ENCODE results near the gene KCTD13.
A peak's percentile ranks its signal among the peaks of the same experiment; 100 is the strongest.
"Not testable (repeated sequence)": the region's sequence is repeated elsewhere in the genome, so short reads cannot be mapped to it uniquely, and the experiment has no call there.

Gene KCTD13

GRCh38 chr16:29906520-29907244 is 19.3 kb downstream of the KCTD13 start:
- DNase-seq = no peak

DNA sequence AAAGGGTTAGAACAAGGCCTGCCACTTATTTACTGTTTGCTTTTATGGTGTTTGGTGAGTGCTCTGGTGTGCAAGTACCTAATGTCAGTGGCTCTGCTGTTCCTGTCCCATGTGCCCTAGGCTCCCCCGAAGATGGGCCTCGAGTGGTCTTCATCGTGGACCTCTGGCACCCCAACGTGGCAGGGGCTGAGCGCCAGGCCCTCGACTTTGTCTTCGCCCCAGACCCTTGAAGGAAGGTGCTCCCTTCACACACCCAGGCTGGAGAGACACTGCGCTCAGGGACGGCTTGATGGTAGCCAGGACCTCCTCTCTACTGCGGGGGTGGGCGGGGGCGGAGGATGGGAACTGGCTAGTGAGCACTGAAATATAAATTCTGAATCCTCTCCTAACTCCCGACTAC is 20.4 kb downstream of the KCTD13 start:
- DNase-seq = no peak

GRCh38 chr16:29904947-29905346 is 21.1 kb downstream of the KCTD13 start:
- DNase-seq = no peak

- no peak for DNase-seq
Measured at GRCh38 chr16:29903590-29903989, 22.4 kb downstream of the KCTD13 start.

- no peak for DNase-seq
Measured at GRCh38 chr16:29901607-29901945, 24.4 kb downstream of the KCTD13 start.

- DNase-seq = no peak
Measured at GRCh38 chr16:29900888-29901606, 25.0 kb downstream of the KCTD13 start.

DNA sequence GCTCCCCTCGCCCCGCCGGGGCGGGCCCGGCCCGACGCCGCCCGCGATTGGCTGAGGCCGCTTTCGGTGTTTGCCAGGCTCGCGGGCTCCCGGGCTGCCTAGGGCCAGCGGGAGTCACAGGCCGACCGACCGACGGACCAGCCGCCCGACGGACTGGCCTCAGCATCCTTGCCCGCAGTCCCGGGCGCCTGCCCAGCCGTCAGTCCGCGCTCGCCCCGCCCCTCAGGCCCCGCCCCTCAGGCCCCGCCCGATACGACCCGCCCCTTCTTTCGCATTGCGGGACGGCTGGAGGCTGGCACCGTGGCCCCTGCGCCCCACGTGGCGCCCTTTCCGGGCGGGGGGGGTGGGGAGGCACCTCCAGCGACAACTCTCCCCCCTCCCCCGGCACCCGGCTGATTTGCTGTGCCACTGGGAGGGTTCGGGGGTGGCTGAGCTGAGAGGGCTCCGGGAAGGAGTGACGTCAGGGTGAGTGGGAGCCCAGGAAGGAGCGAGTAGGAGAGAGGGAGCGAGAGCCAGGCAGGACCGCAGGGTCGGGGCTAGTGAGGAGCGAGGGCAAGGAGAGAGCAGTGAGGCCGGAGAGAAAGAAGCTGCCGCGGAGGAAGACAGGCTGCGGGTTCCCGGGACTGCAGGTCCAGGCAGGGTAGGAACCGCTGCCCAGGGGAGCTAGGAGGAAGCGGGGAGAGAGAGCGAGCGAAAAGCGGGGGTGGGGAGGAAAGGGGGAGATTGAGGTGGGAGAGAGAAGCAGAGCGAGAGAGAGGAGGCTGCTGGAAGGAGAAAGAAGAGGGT is 25.7 kb downstream of the KCTD13 start, which contains the start of gene ASPHD1:
Gene ASPHD1, plus strand, starts transcription at position 387 of the 786 bp plus-strand sequence. CDS start 484 bp downstream, outside the sequence.
- peak; percentile 77 for DNase-seq

DNA sequence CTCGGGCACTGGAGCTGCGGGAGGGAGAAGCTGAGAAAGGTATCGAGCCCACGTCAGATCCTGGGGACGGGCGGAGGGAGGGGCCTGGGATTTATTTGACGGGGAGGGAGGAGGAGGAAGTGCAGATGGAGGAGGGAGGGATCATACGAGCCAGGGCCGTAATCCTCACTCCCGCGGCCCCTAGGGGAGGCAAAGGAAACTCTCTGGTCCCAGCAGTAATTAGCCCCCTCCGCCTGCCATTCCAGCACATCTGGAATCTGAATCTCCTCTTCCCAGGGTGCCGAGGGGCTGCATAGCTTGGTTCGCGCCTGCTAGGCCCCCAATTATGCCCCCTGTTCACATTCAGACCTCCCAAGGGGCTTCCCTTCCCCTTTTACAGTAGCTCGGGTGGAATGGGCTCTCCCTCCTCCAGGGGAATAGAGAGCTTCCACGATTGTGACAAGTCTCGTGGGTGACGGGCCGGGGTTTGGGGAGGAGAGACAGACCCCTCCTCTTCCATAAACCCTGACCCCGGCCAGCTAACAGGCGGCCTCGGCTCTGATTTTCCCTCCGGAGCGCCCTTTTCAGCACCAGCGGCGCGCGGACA is 26.4 kb downstream of the KCTD13 start, which contains the start of gene SEZ6L2:
Gene SEZ6L2, minus strand, starts transcription at position 35 of the 586 bp plus-strand sequence. CDS start 531 bp downstream, outside the sequence.
- peak; percentile 83 for DNase-seq

DNA sequence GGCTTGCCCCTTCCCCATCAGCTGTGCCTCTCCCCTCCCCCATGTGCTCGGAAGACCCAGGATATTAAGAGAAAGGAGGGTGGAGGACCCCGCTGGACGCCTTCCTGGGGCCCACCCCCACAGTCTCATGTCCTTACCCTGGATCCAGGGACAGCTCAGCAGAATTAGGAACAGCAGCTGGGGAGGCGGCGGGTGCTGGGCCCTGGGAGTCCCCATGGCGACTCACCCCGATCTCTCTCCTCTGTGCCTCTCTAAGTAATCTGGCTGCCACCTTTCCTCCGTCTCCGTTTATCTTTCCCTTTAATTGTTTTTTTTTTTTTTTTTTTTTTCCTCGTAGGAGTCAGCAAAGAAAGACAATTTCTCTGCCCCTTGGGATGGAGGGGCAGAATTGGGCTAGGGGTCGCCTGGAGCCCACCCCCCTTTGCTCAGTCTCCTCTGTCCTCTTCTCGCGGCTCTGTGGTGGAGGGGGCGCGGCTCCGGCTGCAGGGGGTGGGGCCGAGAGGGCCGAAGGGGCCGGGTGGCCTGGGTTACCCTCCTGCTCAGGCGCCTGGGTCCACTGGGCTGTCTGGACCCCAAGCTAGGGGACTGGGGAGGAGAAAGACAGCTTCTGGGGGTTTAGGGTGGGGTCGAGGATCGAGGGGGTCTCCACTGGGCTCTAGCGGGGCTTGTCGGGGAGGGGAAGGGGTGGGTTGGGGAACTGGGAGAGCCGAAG is 27.1 kb downstream of the KCTD13 start:
- peak; percentile 20 for DNase-seq

DNA sequence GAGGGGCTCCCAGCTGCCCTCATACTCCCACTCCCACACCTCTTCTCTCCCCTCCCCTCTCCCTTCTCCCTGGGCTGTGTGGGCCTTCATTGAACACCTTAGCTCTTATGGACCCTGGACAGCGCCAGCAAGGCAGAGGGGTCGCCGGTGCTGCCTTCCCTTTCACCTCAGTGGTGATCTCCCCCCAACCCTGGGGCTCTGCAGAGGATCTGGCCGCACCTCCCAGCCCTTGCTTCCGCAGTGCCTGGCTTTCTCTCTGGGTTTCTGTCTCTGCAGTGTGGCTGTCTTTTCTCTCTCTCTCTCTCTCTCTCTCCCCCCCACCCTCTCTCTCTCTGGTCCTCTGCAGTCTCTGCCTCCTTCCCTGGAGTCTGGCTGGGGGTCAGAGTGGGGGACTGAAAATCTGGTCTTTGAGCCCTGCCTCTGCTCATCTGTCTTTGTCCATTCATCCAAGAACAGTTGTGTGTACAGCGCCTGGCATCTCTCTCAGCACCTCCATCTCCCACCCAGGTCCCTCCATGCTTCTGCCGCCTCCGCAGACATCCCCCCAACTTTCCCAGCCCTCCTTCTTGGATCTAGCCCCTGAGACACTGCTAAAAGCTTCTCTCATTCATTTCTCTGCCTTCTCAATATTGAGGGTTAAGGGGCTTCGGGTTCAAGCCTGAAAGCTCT is 27.8 kb downstream of the KCTD13 start:
- DNase-seq = no peak

- DNase-seq = no peak
Measured at GRCh38 chr16:29897333-29897732, 28.7 kb downstream of the KCTD13 start.

DNA sequence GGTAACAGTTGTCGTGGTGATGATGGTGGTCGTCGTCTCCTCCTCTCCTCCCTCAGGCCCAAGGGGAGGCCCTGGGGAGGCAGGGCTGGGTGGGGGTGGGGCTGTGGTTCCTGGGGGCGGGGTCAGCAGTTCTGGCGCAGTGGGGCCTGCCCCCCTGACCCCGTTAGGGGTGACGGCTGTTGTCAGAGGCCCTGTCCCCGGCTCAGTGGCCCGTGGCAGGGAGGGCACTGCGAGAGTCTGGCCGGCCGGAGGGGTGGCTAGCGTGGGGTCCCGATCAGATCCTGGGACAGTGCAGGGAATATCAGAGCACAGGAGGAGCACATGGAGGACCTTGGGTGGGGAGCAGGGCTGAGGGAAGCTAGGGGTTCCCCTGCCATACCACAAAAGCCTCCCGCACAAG is 29.2 kb downstream of the KCTD13 start:
- no peak for DNase-seq

GRCh38 chr16:29894352-29894751 is 31.7 kb downstream of the KCTD13 start:
- DNase-seq = no peak

DNA sequence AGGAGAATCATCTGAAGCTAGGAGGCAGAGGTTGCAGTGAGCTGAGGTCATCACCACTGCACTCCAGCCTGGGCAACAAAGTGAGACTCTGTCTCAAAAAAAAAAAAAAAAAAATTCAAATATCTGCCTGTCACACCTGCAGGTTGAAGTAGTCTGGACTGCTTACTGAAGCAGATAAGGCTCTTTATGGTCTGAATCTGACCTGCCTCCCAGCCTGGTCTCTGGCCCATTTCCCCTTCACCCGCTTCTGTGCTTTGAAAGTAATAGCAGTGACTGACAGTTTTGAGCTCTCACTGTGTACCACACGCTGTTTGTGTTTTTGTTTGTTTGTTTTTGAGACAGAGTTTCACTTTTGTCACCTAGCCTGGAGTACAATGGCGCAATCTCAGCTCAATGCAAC is 32.5 kb downstream of the KCTD13 start:
- no peak for DNase-seq

DNA sequence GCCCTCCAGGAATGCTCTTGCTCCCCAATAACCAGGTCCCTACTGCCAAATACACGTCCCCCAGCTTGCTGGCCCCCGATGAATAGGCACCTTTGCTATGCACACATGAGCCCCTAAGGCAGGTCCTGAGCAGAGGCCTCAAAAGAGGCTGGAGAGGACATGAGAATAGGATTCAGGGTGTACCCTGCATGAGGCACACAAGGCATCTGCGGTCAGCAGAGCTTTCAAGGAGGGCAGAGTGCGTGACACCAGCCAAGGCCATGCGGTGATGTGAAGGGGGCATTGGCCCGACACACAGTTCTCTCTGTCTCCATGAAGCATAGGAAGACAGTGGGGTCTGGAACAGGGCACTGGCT is 33.6 kb downstream of the KCTD13 start:
- DNase-seq = no peak

GRCh38 chr16:29891525-29892457 is 34.2 kb downstream of the KCTD13 start:
- DNase-seq = no peak

DNA sequence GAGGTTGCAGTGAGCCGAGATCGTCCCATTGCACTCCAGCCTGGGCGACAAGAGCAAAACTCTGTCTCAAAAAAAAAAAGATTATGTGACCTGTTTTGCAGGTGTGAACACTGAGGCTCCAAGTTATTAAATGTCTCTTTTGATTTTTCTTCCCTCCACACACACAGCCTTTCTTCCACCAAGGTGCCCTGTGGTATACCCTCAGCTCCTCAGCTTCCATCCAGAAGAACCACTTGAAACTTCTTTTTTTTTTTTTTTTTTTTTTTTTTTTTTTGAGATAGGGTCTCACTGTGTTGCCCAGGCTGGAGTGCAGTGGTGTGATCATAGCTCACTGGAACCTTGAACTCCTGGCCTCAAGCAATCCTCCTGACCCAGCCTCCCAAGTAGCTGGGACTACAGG is 36.7 kb downstream of the KCTD13 start:
- DNase-seq = not testable (repeated sequence)

DNA sequence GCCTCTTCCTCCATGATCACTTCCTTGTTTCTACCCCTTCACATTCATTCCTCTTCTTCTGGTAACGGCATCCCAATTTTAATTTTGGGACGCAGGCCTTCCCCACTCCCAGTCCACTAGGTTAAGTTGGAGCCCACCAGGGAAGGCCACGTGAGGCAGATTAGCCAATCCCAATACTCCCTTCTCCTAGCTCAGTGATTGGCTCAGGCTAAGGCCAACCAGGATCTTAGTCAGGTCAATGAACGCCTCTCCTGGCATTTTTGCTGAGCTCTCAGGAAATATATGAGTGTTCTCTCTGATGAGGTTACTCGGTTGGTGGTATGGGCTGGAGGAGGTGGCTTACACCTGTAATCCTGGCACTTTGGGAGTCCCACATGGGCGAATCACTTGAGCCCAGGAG is 42.0 kb downstream of the KCTD13 start:
- no peak for DNase-seq

DNA sequence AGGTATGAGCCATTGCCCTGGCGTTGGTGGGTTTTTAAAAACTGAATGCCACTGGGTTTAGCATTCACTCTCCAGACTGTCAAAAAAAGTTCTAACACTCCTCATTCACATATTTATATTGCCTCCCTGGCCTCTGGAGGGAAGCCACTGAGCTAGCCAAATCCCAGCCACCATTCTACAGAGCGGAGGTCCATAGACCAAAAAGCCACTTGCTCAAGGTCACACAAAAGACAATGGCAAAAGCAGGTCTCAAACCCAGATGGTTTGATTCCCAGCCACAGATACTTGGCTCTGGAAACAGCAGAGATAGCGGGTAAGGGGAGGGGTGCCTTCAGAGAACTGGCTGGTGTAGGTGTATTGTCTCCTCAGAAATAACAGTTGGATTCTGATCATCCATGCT is 45.0 kb downstream of the KCTD13 start:
- DNase-seq = no peak

DNA sequence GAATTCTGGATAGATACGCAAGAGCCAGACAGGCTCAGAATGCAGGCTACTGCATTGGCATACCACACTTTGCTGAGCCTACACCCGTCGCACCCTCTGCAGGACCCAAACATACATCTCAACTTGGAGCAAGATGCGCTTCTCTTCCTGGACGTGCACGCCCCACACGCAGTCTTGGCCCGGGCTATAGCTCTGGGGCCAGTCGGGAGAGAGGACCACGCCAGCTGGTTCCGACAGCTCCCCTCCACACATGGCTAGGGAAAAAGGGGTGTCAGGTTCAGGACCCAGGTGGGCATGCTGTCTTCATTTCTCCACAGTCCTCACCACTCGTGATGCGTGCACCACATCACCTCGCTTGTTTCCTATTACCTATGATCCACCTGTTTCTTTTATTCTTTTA is 47.9 kb downstream of the KCTD13 start:
- DNase-seq = no peak
